Right renal pelvis (tissue), 4 donors: ENCODE measurements around the gene FANCD2OS. TPM values are rescaled to one million over a fixed set of nuclear protein-coding genes. Genes with fewer than 3 reads are reported as not detected.
"Not testable (repeated sequence)": the region's sequence is repeated elsewhere in the genome, so short reads cannot be mapped to it uniquely, and the experiment has no call there.

ENCODE experiments used
- DNase-seq, 4 donors: peaks; one replicate each; pipeline ENCODE4 v3.0.0-alpha.2; 2013; ENCODE audit warnings: low read depth in 4 of 4, low spot score in 3 of 4, missing footprints in 1 of 4
- polyA plus RNA-seq, 4 donors: library from polyadenylated mRNA; unstranded; fragments of 120-200 nt; gene quantifications; one replicate each; pipeline ENCODE4 v1.2.1, GENCODE V29; 2013; ENCODE audit not compliant: insufficient read length in 4 of 4

Gene FANCD2OS, protein sequence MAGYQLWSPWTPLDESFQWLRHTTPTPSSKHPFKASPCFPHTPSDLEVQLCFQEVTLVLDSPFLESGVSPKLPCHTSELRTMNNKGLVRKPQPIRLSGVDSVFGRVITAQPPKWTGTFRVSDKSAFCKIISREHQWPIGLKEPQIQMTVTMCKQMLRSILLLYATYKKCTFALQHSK
- 1 to 10 TPM in 1 of 4 donors, under 1 TPM in 2, not detected in 1; 0.13 to 1.2 (median 0.51) TPM for polyA plus RNA-seq

DNA sequence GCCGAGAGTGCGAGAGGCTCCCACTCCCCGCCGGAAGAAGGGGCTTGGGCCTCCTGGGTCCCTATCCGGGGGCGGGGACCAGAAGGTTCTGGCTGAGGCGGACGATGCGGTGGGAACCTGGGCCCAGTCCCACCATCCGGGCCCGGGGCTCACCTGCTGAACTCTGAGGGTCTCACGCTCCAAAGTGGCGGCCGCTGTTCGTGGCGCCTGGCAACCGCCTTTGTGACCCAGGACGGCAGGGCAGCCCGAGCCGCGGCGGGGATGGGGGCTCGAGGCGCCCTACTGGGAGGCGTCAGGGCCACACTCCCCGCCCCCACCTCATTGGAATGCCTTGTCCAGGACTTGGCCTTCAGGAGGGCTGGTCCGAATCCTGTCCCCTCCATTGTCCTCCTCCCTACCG lies at the start of gene FANCD2OS:
Gene FANCD2OS (minus strand): TSS at position 165 of the 400 bp plus-strand sequence. CDS start 3,481 bp downstream, outside the sequence.
- DNase-seq: no peak

GRCh38 chr3:10157031-10157430 lies 49.0 kb upstream of the FANCD2OS start:
- DNase-seq: no peak

DNA sequence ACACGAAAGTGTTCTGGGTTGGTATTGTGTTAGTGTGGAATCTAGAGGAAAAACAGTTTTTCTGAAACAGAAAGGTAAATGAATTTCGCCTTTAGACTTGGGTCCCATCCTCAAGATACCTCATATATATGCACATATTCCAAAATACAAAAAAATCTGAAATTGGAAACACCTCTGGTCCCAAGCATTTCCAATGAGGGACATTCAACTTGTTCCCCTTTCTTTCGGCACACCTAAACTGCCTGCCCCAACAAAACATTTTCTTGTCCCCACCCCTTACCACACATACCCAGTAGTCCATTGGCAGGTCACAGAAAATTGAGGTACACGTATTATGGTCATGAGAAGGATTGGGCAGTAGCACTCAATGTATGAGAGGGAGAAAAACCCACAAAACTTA lies 47.6 kb upstream of the FANCD2OS start:
- no peak for DNase-seq

GRCh38 chr3:10155123-10155472 lies 47.0 kb upstream of the FANCD2OS start:
- DNase-seq: no peak

GRCh38 chr3:10154335-10155122 lies 46.5 kb upstream of the FANCD2OS start:
- DNase-seq: no peak

GRCh38 chr3:10150987-10151386 lies 42.9 kb upstream of the FANCD2OS start:
- no peak for DNase-seq

- DNase-seq: no peak
These were observed 41.2 kb upstream of the FANCD2OS start for GRCh38 chr3:10149226-10149625.

DNA sequence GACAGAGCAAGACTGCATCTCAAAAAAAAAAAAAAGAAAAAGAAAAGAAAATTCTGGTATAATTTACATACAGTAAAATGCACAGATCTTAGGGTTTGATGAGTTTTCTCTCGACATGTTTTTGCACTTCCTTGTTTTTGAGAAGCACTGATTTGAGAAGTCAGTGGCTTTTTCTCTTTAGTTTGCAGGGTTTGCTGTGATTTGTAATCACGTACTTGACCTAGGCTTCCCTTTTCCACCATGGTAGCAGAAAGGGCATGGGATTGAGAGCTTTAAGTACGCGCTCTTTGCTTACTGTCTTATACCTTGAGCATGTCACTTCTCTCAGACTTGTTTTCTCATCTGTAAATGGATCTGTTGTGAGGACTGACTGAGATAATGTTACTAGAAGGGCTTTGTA lies 37.6 kb upstream of the FANCD2OS start:
- no peak for DNase-seq

GRCh38 chr3:10142707-10143560 lies 34.9 kb upstream of the FANCD2OS start:
- DNase-seq: no peak

- no peak for DNase-seq
These were observed 33.0 kb upstream of the FANCD2OS start for GRCh38 chr3:10140996-10141546.

DNA sequence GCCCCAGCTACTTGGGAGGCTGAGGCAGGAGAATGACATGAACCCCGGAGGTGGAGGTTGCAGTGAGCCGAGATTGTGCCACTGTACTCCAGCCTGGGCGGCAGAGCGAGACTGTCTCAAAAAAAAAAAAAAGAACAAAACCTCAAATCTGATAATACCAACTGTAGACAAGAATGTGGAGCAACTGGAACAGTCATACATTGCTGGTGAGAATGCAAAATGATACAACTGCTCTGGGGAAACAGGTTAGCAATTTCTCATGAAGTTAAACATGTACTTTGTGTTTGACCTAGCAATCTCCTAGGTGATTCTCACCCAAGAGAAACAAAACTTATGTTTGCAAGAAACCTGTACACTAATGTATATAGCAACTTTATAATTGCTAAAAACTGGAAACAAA lies 29.1 kb upstream of the FANCD2OS start:
- DNase-seq: no peak

DNA sequence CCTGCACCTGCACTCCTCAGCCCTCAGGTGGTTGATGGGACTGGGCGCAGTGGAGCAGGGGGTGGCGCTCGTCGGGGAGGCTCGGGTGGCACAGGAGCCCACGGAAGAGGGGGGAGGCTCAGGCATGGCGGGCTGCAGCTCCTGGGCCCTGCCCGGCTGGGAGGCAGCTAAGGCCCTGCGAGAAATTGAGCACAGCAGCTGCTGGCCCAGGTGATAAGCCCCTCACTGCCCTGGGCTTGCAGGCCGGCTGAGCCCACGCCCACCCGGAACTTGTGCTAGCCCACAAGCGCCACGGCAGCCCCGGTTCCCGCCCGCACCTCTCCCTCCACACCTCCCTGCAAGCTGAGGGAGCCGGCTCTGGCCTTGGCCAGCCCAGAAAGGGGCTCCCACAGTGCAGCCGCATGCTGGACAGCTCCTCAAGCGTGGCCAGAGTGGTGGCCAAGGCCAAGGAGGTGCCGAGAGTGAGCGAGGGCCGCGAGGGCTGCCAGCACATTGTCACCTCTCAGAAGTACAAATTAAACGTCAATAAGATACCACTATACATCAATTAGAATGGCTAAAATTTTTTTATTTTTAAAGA lies 28.5 kb upstream of the FANCD2OS start:
- no peak for DNase-seq

DNA sequence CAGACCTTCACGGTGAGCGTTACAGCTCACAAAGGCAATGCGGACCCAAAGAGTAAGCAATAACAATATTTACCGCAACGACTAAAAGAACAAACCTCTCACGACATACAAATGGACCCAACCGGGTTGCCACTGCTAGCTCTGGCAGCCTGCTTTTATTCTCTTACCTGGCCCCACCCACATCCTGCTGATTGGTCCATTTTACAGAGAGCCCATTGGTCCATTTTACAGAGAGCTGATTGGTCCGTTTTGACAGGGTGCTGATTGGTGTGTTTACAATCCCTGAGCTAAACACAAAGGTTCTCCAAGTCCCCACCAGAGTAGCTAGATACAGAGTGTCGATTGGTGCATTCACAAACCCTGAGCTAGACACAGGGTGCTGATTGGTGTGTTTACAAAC lies 27.8 kb upstream of the FANCD2OS start:
- DNase-seq: not testable (repeated sequence)

- DNase-seq: no peak
These were observed 14.7 kb upstream of the FANCD2OS start for GRCh38 chr3:10122724-10123123.

- no peak for DNase-seq
These were observed 13.0 kb upstream of the FANCD2OS start for GRCh38 chr3:10121064-10121463.

- no peak for DNase-seq
These were observed 11.3 kb upstream of the FANCD2OS start for GRCh38 chr3:10119376-10119775.

- no peak for DNase-seq
These were observed 8.9 kb upstream of the FANCD2OS start for GRCh38 chr3:10116928-10117327.

DNA sequence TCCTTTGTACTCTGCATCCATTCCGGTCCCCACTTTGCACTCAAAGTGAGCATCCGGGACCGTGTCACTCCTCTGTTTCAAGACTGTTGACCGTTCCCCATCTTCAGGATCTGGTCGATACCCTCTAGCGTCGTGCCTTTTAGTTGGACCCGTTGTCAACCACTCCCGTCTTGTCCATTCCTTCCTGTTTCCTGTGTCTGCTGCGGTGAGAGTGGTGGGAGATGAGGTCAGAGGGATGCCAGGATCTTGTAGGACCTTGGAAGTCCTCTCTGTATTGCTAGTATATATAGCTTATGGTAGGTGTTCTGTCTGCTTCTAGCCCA lies 8.0 kb upstream of the FANCD2OS start:
- no peak for DNase-seq

GRCh38 chr3:10115326-10116137 lies 7.5 kb upstream of the FANCD2OS start, which contains the start of gene BRK1:
Gene BRK1 (plus strand): TSS chr3:10115675. CDS start chr3:10115702, 27 bp downstream.
- peak; percentile 84 to 90 (median 88) for DNase-seq

- no peak for DNase-seq
These were observed 1.1 kb downstream of the FANCD2OS start for GRCh38 chr3:10106919-10107318.
